ENCODE results near the gene GPR75. TPM values are rescaled to one million over a fixed set of nuclear protein-coding genes. Genes with fewer than 3 reads are reported as not detected.
"Not testable (repeated sequence)": the region's sequence is repeated elsewhere in the genome, so short reads cannot be mapped to it uniquely, and the experiment has no call there.

The GPR75 gene
- total RNA-seq, 2 experiments from 2014 or later, result 1.6 to 2.0 TPM

DNA sequence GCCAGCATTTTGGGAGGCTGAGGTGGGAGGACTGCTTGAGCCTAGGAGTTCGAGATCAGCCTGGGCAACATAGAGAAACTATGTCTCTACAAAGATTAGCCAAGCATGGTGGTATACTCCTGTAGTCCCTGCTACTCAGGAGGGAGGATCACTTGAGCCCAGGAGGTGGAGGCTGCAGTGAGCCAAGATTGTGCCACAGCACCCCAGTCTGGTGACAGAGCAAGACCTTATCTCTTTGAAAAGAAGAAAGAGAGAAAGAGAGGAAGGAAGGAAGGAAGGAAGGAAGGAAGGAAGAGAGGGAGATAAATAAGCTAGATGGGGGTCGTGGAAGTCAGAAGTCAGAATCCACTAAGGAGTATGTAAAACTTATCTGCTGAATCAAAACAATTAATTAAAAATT lies 16.2 kb downstream of the GPR75 start:
- no peaks in the 10 kb centered on the region for H3K27me3 Mint-ChIP-seq
- no peaks in the 10 kb centered on the region for H3K9me3 Mint-ChIP-seq
- H3K36me3 Mint-ChIP-seq (ENCODE audit: low read depth), result no peaks in the 10 kb centered on the region
- ChIA-PET CTCF (no interaction called here), POLR2A (no interaction called here)
- Histone ChIP-seq H3K27ac (ENCODE audit: low read depth in 1 of 2, low read length in 2 of 2) (no peak overlapping the region), H3K9me3 (ENCODE audit: control insufficient read depth in 1 of 2, insufficient read depth in 1 of 2, low read length in 2 of 2) (no peaks in the 10 kb centered on the region), H3K36me3 (ENCODE audit: insufficient read depth, low read length) (no peaks in the 10 kb centered on the region), H3K27me3 (ENCODE audit: control insufficient read depth in 1 of 2, insufficient read depth in 2 of 2, low read length in 2 of 2) (no peaks in the 10 kb centered on the region), H3K4me3 (ENCODE audit: low read length) (no peak overlapping the region), H3K4me1 (ENCODE audit: insufficient read depth, low read length) (no peaks in the 10 kb centered on the region)
- ATAC-seq (ENCODE audit: poor library complexity) (no peak), DNase-seq (no peak)
- no peaks in the 10 kb centered on the region for H3K4me1 Mint-ChIP-seq (ENCODE audit: low read depth)
- no peak overlapping the region for H3K27ac Mint-ChIP-seq
- TF ChIP-seq, protein P1, sequence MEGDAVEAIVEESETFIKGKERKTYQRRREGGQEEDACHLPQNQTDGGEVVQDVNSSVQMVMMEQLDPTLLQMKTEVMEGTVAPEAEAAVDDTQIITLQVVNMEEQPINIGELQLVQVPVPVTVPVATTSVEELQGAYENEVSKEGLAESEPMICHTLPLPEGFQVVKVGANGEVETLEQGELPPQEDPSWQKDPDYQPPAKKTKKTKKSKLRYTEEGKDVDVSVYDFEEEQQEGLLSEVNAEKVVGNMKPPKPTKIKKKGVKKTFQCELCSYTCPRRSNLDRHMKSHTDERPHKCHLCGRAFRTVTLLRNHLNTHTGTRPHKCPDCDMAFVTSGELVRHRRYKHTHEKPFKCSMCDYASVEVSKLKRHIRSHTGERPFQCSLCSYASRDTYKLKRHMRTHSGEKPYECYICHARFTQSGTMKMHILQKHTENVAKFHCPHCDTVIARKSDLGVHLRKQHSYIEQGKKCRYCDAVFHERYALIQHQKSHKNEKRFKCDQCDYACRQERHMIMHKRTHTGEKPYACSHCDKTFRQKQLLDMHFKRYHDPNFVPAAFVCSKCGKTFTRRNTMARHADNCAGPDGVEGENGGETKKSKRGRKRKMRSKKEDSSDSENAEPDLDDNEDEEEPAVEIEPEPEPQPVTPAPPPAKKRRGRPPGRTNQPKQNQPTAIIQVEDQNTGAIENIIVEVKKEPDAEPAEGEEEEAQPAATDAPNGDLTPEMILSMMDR (IDR thresholded peaks at IDR 0.05), result no peak
- intact Hi-C loops (cut with DNase I, micrococcal nuclease), result no loop called here
- no peak overlapping the region for H3K4me3 Mint-ChIP-seq

DNA sequence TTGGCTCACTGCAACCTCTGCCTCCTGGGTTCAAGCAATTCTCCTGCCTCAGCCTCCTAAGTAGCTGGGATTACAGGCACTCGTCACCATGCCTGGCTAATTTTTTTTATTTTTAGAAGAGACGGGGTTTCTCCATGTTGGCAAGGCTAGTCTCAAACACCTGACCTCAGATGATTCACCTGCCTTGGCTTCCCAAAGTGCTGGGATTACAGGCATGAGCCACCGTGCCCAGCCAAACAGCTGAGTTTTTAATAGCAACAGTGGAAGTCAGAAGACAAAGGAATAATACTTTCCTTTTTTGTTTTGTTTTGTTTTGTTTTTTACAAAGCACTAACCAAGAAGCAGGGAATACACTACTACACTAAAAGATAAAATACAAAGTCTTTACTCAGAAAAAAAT lies 16.9 kb downstream of the GPR75 start:
- Mint-ChIP-seq H3K9me3 (no peaks in the 10 kb centered on the region), H3K4me1 (ENCODE audit: low read depth) (no peaks in the 10 kb centered on the region), H3K36me3 (ENCODE audit: low read depth) (no peaks in the 10 kb centered on the region), H3K27me3 (no peaks in the 10 kb centered on the region), H3K27ac (no peak overlapping the region), H3K4me3 (no peak overlapping the region)
- TF ChIP-seq, protein P1 (IDR thresholded peaks at IDR 0.05), result no peak
- CTCF ChIA-PET, result no interaction called here
- no peak for ATAC-seq (ENCODE audit: poor library complexity)
- DNase-seq, result no peak
- Histone ChIP-seq H3K27ac (ENCODE audit: low read depth in 1 of 2, low read length in 2 of 2) (no peak overlapping the region), H3K4me1 (ENCODE audit: insufficient read depth, low read length) (no peaks in the 10 kb centered on the region), H3K27me3 (ENCODE audit: control insufficient read depth in 1 of 2, insufficient read depth in 2 of 2, low read length in 2 of 2) (no peaks in the 10 kb centered on the region), H3K4me3 (ENCODE audit: low read length) (no peak overlapping the region), H3K9me3 (ENCODE audit: control insufficient read depth in 1 of 2, insufficient read depth in 1 of 2, low read length in 2 of 2) (no peaks in the 10 kb centered on the region), H3K36me3 (ENCODE audit: insufficient read depth, low read length) (no peaks in the 10 kb centered on the region)
- POLR2A ChIA-PET, result no interaction called here
- intact Hi-C loops (cut with DNase I, micrococcal nuclease), result no loop called here

DNA sequence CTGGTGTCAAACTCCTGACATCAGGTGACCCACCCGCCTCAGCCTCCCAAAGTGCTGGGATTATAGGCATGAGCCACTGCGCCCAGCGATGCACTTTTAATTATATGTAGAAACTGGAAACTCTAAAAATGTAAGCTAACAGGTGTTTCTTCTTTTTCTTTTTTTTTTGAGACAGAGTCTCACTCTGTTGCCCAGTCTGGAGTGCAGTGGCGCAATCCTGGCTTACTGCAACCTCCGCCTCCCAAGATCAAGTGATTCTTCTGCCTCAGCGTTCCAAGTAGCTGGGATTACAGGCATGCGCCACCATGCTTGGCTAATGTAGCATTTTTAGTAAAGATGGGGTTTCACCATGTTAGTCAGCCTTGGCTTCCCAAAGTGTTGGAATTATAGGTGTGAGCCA lies 18.1 kb downstream of the GPR75 start:
- POLR2A ChIA-PET; H3K4me3 ChIP-seq (ENCODE audit: low read length); H3K4me3 Mint-ChIP-seq; H3K27me3 Mint-ChIP-seq; H3K36me3 Mint-ChIP-seq (ENCODE audit: low read depth); H3K27ac ChIP-seq (ENCODE audit: low read depth in 1 of 2, low read length in 2 of 2); H3K4me1 ChIP-seq (ENCODE audit: insufficient read depth, low read length); H3K36me3 ChIP-seq (ENCODE audit: insufficient read depth, low read length); ATAC-seq (ENCODE audit: poor library complexity); H3K4me1 Mint-ChIP-seq (ENCODE audit: low read depth); intact Hi-C loops (cut with DNase I, micrococcal nuclease); H3K27ac Mint-ChIP-seq; H3K9me3 ChIP-seq (ENCODE audit: control insufficient read depth in 1 of 2, insufficient read depth in 1 of 2, low read length in 2 of 2); DNase-seq; H3K9me3 Mint-ChIP-seq; H3K27me3 ChIP-seq (ENCODE audit: control insufficient read depth in 1 of 2, insufficient read depth in 2 of 2, low read length in 2 of 2): not testable (repeated sequence)
- CTCF ChIA-PET, result interaction anchor here (0.7 kb wide), 1 partner anchor 41 kb away, joined by 4 read pairs; no protein-coding TSS in a partner anchor

DNA sequence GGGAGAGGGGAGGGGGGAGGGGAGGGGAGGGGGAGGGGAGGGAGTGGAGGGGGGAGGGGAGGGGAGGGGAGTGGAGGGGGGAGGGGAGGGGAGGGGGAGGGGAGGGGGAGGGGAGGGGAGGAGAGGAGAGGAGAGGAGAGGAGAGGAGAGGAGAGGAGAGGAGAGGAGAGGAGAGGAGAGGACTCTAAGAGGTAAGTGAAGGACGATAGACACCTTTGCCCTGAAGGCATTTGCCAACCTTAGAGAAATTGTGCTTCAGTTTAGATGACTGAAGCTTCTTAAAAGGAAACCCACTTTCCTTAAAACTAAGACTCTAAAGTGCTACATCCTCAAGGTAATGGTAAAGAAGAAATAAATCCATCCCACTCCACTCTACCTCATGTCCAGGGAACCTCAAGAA lies 19.2 kb downstream of the GPR75 start:
- H3K4me3 Mint-ChIP-seq, result no peak overlapping the region
- Histone ChIP-seq H3K4me1 (ENCODE audit: insufficient read depth, low read length) (no peaks in the 10 kb centered on the region), H3K27ac (ENCODE audit: low read depth in 1 of 2, low read length in 2 of 2) (no peak overlapping the region), H3K9me3 (ENCODE audit: control insufficient read depth in 1 of 2, insufficient read depth in 1 of 2, low read length in 2 of 2) (no peaks in the 10 kb centered on the region), H3K36me3 (ENCODE audit: insufficient read depth, low read length) (no peaks in the 10 kb centered on the region), H3K4me3 (ENCODE audit: low read length) (no peak overlapping the region), H3K27me3 (ENCODE audit: control insufficient read depth in 1 of 2, insufficient read depth in 2 of 2, low read length in 2 of 2) (no peaks in the 10 kb centered on the region)
- ChIA-PET CTCF (no interaction called here), POLR2A (no interaction called here)
- H3K36me3 Mint-ChIP-seq (ENCODE audit: low read depth), result peaks cover 4% of the 10 kb centered on the region
- DNase-seq (no peak), ATAC-seq (ENCODE audit: poor library complexity) (no peak)
- intact Hi-C loops (cut with DNase I, micrococcal nuclease), result no loop called here
- TF ChIP-seq, protein P1 (IDR thresholded peaks at IDR 0.05), result no peak
- H3K27ac Mint-ChIP-seq, result no peak overlapping the region
- no peaks in the 10 kb centered on the region for H3K9me3 Mint-ChIP-seq
- H3K27me3 Mint-ChIP-seq, result no peaks in the 10 kb centered on the region
- H3K4me1 Mint-ChIP-seq (ENCODE audit: low read depth), result no peaks in the 10 kb centered on the region

DNA sequence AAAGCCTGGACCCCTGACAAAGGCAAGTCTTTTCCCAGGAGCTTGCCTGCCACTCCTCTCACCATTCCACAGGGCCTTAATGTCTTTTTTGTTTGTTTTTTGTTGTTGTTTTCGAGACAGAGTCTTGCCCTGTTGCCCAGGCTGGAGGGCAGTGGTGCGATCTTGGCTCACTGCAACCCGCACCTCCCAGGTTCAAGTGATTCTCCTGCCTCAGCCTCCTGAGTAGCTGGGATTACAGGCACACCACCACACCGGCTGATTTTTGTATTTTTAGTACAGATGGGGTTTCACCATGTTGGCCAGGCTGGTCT lies 29.8 kb downstream of the GPR75 start:
- H3K36me3 Mint-ChIP-seq (ENCODE audit: low read depth), result peaks cover 21% of the 10 kb centered on the region
- H3K4me1 Mint-ChIP-seq (ENCODE audit: low read depth); H3K27ac Mint-ChIP-seq; H3K9me3 Mint-ChIP-seq; H3K9me3 ChIP-seq (ENCODE audit: control insufficient read depth in 1 of 2, insufficient read depth in 1 of 2, low read length in 2 of 2); CTCF ChIA-PET; H3K27ac ChIP-seq (ENCODE audit: low read depth in 1 of 2, low read length in 2 of 2); H3K4me3 ChIP-seq (ENCODE audit: low read length); H3K27me3 Mint-ChIP-seq; ATAC-seq (ENCODE audit: poor library complexity); intact Hi-C loops (cut with DNase I, micrococcal nuclease); H3K4me1 ChIP-seq (ENCODE audit: insufficient read depth, low read length); H3K27me3 ChIP-seq (ENCODE audit: control insufficient read depth in 1 of 2, insufficient read depth in 2 of 2, low read length in 2 of 2); H3K4me3 Mint-ChIP-seq; POLR2A ChIA-PET; H3K36me3 ChIP-seq (ENCODE audit: insufficient read depth, low read length); DNase-seq: not testable (repeated sequence)
